Stimulated activated CD4-positive, alpha-beta T cell treated with anti-CD3 and anti-CD28 coated beads, Interleukin-12 subunit alpha, Interleukin-12 subunit beta, amount 100 ng/mL, for 4 hours (primary cell): ENCODE results near the gene MOB2.

Experiments
- DNase-seq: peaks from one replicate; pipeline ENCODE4 v3.0.0-alpha.2; 2020

The MOB2 gene

DNA sequence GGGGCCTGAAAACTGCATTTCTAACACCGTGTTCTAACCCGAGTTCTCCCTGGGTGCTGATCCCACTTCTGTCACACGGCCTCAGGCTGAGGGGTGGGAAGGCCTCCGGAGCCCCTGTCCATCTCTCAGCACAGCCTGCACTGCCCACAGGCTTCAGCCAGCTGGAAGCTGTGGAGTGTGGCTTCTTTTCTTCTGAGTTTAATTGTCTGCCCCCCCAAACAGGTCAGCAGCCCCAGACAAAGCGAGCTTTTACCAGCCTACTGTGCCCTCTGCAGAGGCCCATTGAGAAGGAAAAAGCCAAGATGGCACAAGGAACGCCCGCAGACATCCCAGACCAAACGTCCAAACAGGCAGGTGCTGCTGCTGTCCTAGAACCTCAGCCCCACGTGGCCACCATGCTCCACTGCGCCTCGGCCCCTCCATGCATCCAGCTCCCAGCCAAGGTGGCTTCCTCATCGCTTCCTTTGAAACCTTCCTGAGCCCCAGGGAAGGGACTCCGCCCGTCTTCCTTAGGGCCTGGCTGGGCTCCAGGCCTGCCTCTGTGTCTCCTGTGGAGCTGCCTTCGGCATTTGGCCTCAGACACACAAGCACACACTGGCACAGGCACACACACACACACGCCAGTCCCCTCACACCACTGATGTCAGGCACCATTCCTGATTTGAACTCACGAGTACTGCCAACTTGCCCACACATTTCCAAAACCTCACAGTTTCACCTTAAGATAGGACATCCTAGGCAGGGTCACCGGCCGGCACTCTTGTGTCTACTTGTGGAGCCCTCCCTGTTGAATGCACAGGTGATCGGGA, 1.7 kb downstream of the MOB2 start:
- no peak for DNase-seq

DNA sequence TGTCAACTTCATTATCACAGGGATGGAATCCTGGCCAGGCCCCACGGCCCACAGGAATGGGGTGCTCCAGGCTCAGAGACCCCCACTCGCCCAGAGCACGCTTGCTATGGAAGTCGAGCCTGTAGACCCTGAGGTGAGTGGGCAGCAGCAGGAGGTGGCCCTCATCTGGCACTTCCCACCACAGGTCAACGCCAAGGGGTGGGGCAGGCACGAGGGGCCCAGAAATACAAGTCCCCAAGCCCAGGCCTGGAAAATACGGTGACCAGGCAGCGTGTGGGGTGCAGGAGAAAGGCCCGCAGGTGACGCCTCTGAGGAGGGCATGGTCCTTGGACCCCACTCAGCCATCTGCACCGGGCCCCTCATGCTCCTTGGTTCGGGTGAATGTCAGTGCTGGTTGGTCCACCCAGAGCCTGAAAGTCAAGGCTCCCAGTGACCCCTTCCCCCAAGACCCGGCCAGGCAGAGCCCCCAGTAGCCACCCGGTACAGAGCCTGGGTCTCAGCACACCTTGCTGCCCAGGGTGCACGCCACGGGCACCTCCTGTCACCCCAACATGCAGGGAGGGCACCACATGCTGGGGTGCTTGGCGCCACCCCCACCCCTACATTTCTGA, 2.4 kb downstream of the MOB2 start:
- no peak for DNase-seq

DNA sequence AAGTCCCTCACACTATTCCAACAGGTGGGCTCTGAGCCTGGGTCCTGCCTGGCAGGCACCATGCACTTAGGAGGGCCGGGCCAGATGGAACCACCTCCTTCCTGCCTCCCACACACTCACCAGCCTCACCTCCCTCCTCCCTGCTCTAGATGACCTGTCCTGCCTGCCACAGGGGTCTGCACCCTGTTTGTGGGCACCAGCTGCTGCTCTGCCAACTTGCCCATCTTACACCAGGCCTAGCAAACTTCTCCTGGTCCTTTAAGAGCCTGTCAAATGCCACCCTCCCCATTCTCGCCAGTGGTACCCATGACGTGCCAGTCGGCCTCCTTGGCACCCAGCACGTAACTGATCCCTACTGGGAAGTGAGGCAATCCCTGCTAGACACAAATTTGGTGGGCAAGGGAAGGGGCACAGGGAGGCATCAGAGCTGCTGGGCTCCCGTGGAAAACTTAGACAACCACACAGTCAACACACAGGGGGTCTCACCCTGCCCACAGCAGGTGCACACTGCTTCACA, 3.1 kb downstream of the MOB2 start:
- DNase-seq = no peak

DNA sequence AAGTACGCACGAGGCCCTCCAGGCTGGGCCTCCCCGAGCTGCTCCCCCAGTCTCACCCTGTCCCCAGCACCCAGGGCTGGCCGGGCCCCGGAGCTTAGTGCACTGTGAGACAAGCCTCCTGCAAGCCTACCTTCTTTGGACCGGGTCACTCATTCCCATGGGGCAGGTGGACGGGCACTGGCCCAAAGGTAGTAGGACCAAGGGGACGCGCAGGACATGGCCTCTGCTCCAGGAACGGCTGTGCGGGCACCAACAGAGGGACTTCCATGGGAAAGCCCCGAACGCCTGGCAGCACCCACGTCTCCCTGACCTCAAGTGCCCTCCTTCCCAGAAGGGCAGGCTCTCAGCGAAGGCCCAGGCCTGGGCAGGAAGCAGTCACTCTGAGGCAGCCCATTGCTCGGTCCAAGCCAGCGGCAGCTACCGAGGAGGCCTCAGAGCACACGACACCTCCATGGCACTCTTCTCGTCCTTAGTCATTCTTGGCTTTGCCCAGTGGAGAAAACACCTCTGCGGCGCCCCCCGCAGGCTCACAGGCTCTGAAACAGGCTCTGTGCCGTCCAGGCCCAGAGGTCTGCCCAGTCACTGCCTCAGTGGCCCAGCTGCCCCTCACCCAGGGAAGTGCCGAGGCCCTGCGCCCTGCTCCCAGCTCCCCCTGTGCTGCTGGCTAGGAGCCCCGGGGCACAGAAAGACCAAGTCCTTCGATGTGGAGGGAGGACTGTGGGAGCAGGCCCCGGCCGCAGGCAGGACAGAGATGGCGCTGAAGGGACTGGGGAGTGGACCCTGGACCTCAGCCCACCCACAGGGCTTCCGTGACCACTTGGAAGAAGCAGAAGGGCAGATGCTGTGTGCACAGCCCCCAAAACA, 3.8 kb downstream of the MOB2 start:
- DNase-seq = no peak

DNA sequence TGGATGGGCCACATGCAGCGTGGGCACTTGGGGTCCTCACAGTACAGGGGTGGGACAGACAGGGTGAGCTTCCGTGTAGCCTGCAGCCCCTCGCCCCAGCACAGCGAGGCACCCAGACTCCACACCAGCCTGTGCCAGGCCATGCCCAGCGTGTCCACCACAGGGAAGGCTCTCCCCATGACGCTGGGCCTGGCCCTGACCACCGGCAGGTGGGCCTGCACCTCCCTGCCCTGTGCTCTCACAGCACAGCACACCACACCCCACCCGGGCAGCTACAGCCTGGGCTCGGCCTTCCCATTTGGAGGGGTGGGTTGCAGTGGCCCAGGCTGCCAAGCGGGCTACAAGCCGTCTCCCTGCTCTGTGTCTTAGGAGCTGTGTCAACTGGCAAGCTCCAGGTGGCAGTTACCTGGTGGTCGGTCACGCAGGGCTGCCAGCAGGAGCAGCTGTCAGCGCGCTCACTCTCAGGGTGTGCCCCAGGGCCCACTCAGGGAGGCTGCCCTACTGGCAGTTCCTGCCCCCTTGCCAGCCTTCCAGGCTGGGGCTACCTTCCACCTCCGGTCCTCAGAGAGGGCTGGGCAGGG, 4.6 kb downstream of the MOB2 start:
- no peak for DNase-seq

DNA sequence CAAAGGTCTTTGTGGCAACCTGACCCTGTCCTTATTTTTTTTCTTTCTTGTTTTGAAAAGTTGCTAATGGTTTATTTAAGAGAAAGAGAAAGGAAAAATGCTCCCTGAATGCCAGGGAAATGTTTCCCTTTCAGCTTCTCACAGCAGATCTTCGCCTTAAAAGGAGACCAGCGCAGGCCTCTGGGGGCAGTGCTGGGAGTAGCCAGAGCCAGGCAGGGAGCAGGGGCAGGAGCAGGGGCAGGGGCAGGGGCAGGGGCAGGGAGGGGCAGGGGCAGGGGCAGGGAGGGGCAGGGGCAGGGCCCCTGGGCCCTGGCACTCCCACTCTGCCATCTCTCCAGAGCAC, 5.1 kb downstream of the MOB2 start:
- DNase-seq = no peak

DNA sequence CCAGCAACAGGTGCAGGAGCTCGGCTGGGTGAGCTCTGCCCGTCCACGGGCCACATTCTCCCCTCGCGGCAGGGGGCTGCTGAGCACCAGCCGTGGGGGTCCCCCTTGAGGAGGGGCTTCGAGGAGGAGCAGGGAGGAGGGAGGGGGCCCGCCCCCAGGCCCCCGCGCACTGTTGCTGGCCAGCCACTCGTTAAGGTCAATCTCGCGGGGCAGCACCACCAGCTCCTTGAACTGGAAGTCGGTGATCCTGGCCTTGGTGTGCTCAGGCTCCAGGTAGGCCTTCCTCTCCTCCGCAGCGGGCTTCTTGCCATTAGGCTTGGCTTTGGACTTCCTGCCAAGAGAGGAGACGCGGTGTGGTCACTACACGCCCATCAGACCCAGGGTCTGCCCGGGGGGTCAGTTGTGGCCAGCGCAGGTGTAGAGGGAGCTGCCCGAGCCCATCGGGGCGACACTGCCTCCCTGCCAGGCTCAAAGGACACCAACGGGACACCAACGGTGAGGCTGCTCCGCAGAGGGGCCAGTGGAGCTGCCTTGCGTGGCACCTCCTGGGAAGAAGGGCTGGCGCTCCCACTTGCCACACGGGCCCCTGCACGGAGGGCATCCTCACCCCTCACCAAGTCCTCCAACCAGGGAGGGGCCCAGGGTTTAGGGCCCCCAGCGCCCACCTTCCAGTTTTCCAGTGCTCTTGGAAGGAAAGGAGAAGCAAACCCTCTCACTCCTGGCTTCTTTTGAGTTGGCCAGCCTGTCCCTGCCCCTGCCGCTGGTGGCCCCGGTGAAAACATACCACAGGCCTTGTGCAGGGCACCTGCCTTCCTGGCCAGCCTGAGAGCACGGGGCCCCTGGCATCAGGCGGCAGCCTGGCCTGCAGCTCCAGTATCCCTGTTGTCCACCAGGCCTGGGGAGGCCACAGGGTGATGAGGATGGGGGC, 5.8 kb downstream of the MOB2 start:
- no peak for DNase-seq

DNA sequence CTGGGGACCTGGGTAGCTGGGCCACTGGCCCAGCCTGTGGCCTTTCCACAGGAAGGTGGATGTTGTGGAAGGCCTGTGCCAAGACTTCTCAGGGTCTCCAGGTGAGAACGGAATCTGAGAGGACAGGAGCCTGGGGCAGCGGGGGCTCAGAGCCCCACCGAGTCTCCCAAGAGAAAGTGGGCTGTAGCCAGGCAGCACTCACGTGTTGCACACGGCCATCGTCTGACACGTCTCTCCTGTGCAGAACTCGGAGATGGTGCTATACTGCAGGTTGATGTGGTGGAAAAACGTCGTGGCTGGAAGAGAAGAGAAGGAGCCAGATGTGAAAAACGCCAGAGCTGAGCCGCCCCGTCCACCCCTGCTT, 6.4 kb downstream of the MOB2 start:
- DNase-seq = no peak

DNA sequence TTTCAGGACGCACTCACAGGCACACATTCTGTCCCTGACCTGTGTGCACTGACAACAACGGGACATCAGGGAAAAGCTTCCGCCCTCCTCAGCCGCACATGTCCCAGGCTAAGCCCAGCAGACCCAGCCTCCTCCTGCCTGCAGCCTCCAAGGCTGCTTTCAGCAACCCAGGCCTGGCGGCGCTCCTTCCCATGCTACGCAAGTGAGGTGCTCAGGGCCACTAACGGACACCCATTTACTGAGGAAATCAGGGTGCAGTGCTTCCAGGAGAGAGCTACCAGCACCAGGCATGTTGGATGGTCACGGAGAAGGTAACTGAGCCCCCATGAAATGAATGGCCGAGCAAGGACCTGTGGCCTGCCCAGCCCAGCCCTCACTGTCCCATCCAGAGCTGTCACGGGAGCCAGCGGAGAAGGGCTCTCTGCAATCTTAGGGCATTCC, 6.9 kb downstream of the MOB2 start:
- no peak for DNase-seq

DNA sequence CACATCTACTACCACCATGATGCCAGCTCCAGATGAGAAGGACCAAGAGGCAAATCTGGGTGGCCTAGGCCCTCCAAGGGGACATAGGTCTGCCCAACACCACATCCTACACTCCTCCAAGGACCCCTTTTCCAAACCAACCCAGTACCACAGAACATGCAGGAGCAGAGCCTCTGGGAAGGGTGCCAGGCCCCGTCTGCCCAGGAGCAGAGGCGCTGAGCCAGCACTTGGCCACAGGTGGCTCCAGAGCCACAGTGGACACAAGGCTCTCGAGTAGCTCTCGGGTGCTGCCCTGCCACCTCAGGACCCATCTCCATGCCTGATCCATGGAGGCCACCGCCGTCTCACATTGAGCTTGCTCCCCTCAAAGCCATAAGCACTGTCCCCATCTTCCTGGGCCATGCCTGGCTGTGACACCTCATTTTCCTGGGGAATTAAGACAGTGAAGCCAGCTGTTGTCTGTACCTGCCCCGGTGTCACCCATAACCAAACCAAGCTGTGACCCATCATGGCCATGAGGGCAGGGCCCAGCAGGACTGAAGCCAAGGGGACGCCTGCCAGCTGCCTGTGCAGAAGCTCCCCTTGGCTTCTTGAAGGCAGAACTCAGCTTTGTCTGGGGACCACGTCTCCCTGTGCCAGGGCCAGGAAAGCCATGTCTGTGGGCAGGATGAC, 7.4 kb downstream of the MOB2 start:
- no peak for DNase-seq

DNA sequence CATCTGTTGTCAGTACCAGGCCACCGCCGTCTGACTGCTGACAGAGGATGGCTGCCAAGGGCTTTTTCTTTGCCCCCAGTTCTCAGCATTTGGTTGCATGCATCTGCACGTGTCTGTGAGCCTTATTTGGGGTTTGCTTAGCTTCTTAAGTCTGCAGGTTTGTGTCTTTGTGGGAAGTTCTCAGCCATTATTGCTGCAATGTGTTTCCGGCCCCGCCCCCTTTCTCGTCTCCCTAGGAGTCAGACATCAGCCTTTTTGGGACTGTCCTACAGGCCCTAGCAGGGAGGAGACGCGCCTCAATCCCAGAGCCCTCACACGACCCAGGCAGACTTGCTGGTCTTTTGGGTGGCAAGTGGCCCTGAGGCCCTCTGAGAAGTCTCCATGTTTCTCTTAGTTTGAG, 8.0 kb downstream of the MOB2 start:
- no peak for DNase-seq

DNA sequence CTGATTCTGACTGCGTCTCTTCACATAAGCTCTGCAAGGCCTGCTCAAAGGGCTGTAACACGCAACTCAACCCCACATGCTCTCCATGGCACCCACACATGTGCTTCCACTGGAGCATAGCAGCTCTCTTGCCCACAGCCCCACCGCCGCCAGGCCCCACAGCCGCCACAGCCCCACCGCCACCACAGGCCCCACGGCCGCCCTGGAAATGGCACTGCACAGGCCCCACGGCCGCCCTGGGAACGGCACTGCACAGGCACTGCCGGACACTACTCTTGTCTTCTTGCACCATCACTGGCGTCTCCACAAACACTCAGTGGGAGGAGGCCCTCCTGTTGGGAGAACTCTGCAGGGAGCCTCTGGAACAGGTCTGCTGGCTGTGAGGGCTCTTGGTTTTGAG, 8.6 kb downstream of the MOB2 start:
- DNase-seq = no peak

DNA sequence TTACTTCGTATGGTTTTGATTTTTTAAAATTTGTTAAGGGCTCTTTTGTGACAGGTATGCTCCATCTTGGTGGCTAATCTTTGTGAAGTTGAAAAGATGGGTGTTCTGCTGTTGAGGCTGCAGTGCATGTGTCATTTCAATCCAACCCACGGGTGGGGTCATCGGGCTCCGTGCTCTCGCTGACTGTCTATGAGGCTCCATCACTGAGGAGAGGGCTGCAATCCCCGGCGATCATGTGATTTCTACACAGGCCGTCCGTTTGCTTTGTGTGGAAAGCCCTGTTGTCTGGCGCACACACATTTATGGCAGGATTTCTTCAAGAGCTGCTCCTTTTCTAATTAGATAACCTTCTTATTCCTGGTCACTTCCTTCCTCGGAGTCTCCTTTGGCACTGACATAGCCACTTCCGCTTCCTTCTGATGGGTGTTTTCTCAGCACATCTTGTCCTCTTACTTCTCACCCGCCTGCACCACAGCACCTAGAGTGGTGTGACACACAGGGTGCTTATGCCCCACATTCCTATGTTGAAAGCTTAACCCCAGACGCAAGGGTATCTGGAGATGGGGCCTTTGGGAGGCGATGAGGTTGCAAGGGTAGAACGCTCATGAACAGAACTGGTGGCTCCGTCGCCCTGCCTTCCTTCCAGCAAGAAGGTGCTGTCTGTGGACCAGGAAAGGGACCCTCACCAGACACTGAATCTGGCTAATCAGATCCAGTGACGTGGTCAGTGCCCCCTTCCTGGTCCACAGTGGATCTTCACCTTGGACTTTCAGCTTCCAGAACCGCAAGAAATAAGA, 9.4 kb downstream of the MOB2 start:
- no peak for DNase-seq

DNA sequence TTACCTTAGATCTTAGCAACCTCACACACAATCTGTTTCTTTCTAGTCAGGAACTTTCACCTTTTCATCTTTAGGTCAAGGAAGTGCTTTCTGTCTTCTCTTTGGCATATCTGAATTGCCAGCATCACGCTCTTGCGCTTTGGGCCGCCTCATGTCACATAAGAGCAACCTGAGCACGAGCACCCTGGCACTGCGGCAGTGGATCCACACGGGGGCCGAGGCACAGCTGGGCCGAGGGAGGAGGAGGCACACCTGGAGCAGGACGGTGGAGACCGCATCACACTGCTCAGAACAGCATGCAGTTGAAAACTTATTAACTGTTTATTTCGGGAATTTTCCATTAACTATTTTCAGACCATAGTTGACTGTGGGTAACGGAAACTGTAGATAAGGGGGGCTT, 10.7 kb downstream of the MOB2 start:
- no peak for DNase-seq

DNA sequence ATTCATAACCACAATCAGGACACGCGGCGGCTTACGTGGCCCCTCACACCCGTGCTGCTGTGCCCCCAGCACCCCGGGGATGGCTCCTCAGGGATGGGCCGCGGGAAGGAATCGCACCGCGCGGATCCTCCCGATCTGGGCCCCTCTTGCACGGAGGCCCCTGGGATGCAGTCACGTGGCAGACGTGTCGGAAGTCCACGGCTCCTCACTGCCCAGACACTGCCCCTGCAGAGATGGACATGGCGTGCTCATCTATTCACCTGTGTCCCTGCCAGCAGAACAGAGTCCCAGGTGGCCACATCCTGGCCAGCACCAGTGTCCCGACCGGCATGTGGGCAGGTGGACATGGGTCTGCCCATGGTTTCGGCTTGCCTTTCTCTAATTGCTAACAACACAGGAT, 12.8 kb downstream of the MOB2 start:
- DNase-seq = no peak

DNA sequence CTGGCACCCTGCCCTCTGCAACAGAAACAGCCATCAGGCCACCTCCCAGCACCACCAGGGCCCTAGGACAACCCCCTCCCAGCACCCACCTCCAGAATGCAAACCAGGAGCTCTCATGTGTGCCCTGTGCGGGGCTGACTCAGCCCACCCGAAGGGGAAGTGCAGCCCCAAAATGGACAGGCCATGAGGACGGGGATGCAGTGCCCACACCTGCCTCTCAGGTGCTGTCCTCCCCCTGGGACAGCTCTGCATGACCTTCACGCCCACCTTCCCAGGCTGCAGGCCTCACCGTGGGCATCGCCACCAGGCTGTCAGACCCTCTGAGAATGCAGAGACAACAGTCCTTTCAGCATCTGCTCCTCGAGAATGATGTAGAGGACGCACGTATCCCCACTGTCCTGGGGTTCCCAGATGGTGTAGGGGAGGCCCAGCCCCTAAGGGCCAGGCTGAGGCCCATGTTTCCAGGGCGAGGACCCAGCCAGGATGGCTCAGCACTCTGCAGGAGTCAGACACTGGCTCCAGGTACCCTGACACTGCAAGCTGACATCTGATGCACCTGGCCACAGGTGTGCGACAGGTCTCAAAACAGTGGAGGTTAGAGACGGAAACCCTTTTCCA, 13.5 kb downstream of the MOB2 start:
- DNase-seq = no peak

DNA sequence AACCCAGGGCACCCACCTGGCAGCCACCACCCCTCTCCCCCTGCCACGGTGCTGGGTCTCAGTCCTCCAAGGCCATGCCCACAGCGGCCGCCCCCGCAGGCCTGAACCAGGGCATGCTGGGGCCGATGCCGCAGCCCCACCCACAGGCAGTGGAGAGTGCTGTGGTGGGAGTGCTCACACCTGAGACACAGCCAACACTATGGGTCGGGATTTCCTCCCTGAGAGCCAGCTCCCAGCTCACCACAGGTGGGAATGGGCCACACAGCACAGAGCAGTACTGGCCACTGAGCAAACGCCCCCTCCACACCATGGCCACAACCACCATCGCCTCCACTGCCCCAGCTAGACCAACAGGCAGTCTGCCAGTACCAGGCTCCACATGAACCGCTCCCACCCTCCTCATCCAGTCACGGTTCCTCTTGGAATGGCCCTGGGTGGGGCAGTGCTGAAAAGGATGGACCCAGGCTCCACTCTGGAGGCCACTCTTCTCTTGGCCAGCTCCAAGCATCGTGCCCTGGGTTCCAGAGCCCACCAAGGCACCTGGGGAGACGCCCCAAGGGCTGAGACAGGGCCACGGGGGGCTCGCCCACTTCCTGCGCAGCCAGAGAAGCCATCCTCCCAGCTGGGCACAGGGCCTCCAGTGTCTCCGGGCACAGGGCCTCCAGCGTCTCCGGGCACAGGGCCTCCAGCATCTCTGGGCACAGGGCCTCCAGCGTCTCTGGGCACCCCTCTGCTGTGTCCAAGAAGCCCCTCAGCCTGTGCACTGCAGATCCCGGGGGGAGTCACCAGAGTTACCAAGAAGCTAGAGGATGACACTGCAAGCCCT, 14.2 kb downstream of the MOB2 start:
- no peak for DNase-seq

DNA sequence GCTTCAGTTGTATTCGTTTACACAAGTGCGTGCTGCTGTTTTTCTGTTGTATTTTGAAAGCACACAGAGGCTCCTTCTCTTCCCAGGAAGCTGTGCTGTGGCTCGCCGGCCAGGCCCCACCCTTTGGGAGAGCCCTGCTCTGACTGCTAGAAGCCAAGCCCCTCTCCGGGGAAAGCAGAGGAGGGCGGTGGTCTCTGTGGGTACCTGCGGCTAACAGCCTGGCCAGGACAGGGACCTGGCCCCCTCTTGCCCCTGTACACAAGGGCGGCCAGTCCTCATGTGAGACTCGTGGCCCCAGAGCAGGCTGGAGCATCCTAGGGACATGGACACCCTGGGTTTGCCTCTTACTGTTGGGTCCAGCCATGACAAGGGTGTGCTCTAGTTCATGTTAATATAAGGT, 14.8 kb downstream of the MOB2 start:
- no peak for DNase-seq
